Tibial artery (tissue), 4 donors: ENCODE data around the gene NPPA.
"Not testable (repeated sequence)": the region's sequence is repeated elsewhere in the genome, so short reads cannot be mapped to it uniquely, and the experiment has no call there.

Experiments used
- DNase-seq, 2 donors: peaks; one replicate each; pipeline ENCODE4 v3.0.0-alpha.2; 2019
- H3K27ac ChIP-seq, 2 donors: fragments of 200-600 bp; sonication (generic) in 1 of 2; 1 replicate in 1 of 2; 2 replicates in 1 of 2; pipeline ENCODE4 v1.5.1; 2018 to 2019; ENCODE audit warnings: mild to moderate bottlenecking in 1 of 2
- H3K27me3 ChIP-seq, 2 donors: fragments of 200-600 bp; sonication (generic) in 1 of 2; one replicate each; pipeline versions ENCODE4 v1.5.1 to v1.6.0; 2016 to 2019
- H3K36me3 ChIP-seq, 3 donors: fragments of 200-600 bp; sonication (generic) in 2 of 3; one replicate each; pipeline ENCODE4 v1.5.1; 2016 to 2019; ENCODE audit warnings: mild to moderate bottlenecking in 2 of 3
- H3K4me1 ChIP-seq, 4 donors: fragments of 200-600 bp; sonication (generic) in 2 of 4; 1 replicate in 3 of 4; 2 replicates in 1 of 4; pipeline ENCODE4 v1.5.1; 2016 to 2019
- H3K4me3 ChIP-seq, 2 donors: fragments of 200-600 bp; sonication (generic) in 1 of 2; 1 replicate in 1 of 2; 2 replicates in 1 of 2; pipeline ENCODE4 v1.5.1; 2018 to 2019; ENCODE audit warnings: mild to moderate bottlenecking in 2 of 2
- H3K9me3 ChIP-seq, 3 donors: fragments of 200-600 bp; sonication (generic) in 1 of 3; one replicate each; pipeline ENCODE4 v1.5.1; 2016 to 2019
- CTCF ChIP-seq, 2 experiments: fragments of 200-600 bp in 1 of 2; fragments of 450-650 bp in 1 of 2; IDR thresholded peaks; one replicate each; pipeline ENCODE4 v1.5.1; 2017 to 2019; ENCODE audit warnings: antibody characterized with exemption in 2 of 2, mild to moderate bottlenecking in 1 of 2, moderate library complexity in 1 of 2
- intact Hi-C: fragments of 100-400 bp; cut with DNase I; formaldehyde crosslinking; loops from one replicate; pipeline ENCODE4 v1.15.0; 2023; ENCODE audit warnings: low total_unique reads

NPPA gene

DNA sequence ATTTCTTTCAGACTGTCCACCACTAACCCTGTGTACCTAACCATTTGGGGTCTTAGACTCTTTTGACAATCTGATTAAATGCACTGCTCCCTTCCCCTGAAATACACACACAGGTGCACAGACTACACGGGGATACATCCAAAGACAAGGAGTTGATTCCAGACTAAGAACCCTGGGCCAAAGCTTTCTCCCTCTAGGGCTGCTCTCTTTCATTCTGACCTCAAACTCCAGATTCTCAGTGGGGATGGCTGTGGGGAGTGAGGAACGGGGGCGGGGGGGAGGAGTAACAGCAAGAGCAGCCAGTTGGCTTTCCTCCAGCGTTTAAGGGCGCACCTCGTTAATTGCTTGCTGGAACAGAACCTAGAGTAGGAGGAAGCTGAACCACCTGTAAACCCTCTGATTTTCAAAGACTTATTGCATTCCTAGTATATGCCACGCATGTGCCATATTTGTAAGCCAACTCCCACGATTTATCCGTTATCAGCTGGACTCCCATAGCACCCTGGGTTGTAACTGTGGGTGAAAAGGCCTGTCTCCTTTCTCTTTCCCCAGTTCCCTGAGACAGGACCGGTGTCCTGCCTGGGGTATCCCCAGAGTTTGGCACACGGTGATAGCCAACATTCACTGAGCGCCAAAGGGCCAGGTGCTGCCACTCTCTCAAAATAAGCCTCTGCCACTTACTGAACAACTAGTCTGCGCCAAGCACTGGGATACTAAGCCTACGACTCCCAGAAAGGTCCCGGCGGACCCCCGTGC, 42.7 kb downstream of the NPPA start:
- H3K4me1 ChIP-seq, result peaks cover 0 to 68% (median 46%) of the 10 kb centered on the region in 4 donors
- peak; percentile 51 to 76 for DNase-seq
- H3K27ac ChIP-seq, result peak overlapping the region; percentile 97
- intact Hi-C loops, result loop anchor here (5.0 to 10.0 kb wide), 2 partner anchors 68 to 150 kb away; partner anchors contain the start of genes AGTRAP, FBXO2 and FBXO44
- H3K4me3 ChIP-seq, result peak overlapping the region; percentile 72 to 74
- no peak for TF ChIP-seq CTCF (IDR thresholded peaks at IDR 0.05)
- H3K9me3 ChIP-seq, result no peaks in the 10 kb centered on the region
- no peaks in the 10 kb centered on the region for H3K27me3 ChIP-seq
- H3K36me3 ChIP-seq, result peaks cover 14 to 27% (median 14%) of the 10 kb centered on the region in 3 donors

DNA sequence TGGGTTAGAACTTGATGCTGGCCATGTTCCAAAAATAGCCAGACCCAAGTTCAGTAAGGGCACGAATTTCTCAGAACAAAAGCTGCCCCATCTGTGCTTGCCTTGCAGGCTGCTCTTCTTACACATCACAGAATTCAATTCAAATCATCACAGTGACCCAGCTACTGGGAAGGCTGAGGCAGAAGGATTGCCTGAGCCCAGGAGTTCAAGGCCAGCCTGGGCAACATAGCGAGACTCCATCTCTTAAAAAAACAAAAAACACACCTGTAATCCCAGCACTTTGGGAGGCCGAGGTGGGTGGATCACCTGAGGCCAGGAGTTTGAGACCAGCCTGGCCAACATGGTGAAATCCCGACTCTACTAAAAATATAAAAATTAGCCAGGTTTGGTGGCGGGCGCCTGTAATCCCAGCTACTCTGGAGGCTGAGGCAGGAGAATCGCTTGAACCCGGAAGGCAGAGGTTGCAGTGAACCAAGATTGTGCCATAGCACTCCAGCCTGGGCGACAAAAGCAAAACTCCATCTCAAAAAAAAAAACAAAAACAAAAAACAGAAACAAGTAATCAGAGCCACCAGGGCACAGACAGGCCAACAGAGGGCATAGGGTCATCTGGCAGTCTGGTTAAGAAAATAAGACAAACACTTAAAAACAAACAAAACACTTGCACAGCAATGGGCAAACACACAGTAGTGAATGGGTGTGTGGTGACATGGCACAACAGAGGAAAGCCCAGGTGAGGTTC, 43.5 kb downstream of the NPPA start:
- peaks cover 15 to 29% (median 20%) of the 10 kb centered on the region in 3 donors for H3K36me3 ChIP-seq
- intact Hi-C loops, result loop anchor here (10.0 kb wide), 1 partner anchor 149 kb away; the partner anchor contains the start of genes FBXO2 and FBXO44
- not testable (repeated sequence) for H3K27me3 ChIP-seq, H3K9me3 ChIP-seq
- peak in 1 of 2 donors; percentile 61 for DNase-seq
- peaks cover 0 to 62% (median 43%) of the 10 kb centered on the region in 4 donors for H3K4me1 ChIP-seq
- peak overlapping the region; percentile 72 to 74 for H3K4me3 ChIP-seq
- H3K27ac ChIP-seq, result peak overlapping the region; percentile 97

GRCh38 chr1:11802973-11803885, 44.4 kb downstream of the NPPA start:
- TF ChIP-seq CTCF (IDR thresholded peaks at IDR 0.05), result no peak
- H3K9me3 ChIP-seq, result no peaks in the 10 kb centered on the region
- intact Hi-C loops, result loop anchor here (10.0 kb wide), 1 partner anchor 148 kb away; the partner anchor contains the start of genes FBXO2 and FBXO44
- peak; percentile 96 to 98 for DNase-seq
- H3K27me3 ChIP-seq, result no peaks in the 10 kb centered on the region
- peak overlapping the region; percentile 72 to 74 for H3K4me3 ChIP-seq
- H3K27ac ChIP-seq, result peak overlapping the region; percentile 97
- peaks cover 0 to 57% (median 40%) of the 10 kb centered on the region in 4 donors for H3K4me1 ChIP-seq
- peaks cover 15 to 34% (median 23%) of the 10 kb centered on the region in 3 donors for H3K36me3 ChIP-seq

DNA sequence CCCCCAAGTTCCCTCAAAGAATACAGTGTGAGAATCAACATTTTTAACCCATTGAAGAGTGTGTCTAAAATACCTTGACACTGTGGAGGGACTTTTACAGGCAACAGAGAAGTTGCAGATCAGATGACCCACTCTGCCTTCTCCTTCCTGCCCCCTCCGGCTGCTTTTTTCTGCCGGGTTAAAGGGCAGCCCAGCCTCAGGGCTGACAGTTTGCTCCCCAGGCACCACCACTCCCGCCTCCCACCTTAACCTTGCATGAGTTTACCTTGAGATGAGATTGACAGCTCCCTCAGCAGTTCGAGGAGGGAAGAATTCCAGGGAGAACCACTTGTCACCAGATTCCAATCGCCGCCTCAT, 45.0 kb downstream of the NPPA start:
- H3K4me3 ChIP-seq, result peak overlapping the region; percentile 72 to 74
- H3K9me3 ChIP-seq, result no peaks in the 10 kb centered on the region
- TF ChIP-seq CTCF (IDR thresholded peaks at IDR 0.05), result no peak
- peak; percentile 59 to 74 for DNase-seq
- H3K27ac ChIP-seq, result peak overlapping the region; percentile 97
- H3K27me3 ChIP-seq, result no peaks in the 10 kb centered on the region
- peaks cover 15 to 34% (median 23%) of the 10 kb centered on the region in 3 donors for H3K36me3 ChIP-seq
- H3K4me1 ChIP-seq, result peaks cover 0 to 57% (median 39%) of the 10 kb centered on the region in 4 donors
- intact Hi-C loops, result loop anchor here (10.0 kb wide), 1 partner anchor 148 kb away; the partner anchor contains the start of genes FBXO2 and FBXO44

DNA sequence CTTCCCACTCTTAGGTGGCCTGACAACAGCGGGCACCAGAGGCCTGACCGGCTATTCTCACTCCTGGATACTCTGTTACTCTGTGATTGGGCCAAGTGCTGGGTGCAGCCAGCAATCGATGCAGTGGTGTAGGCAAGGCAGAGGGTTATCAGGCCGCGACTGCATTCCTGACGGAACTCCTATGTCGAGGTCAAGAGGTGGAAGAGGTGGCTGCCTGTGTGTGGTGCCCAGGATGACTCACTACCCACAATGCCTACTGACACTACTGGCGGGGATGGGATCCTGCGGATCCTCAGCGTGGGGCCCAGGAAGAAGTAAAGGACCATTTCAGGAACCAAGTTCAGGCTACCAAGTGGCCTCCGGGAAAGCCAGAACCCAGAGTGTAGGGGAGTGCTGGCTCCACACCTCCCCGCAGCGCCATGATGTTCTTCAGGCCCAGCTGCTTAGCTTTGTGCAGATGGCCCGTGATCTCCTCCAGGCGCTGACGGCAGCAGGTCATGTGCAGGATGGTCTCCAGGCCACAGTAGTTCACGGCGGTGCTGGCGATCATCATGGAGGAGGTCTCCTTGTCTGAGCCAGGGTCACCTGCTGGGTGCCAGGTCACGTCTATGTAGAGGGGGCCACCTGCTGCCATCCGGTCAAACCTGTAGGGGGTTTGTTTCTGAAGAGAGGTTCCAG, 46.7 kb downstream of the NPPA start:
- TF ChIP-seq CTCF (IDR thresholded peaks at IDR 0.05), result no peak
- Histone ChIP-seq H3K27me3 (no peaks in the 10 kb centered on the region), H3K36me3 (peaks cover 18 to 41% (median 29%) of the 10 kb centered on the region in 3 donors), H3K27ac (peak overlapping the region in 1 of 2 donors; percentile 32), H3K4me1 (peaks cover 0 to 63% (median 37%) of the 10 kb centered on the region in 4 donors), H3K4me3 (no peak overlapping the region), H3K9me3 (no peaks in the 10 kb centered on the region)
- intact Hi-C loops, result loop anchor here (10.0 kb wide), 1 partner anchor 146 kb away; the partner anchor contains the start of genes FBXO2 and FBXO44
- DNase-seq, result no peak
